ENCODE measurements around the gene DNAJC13.

DNA sequence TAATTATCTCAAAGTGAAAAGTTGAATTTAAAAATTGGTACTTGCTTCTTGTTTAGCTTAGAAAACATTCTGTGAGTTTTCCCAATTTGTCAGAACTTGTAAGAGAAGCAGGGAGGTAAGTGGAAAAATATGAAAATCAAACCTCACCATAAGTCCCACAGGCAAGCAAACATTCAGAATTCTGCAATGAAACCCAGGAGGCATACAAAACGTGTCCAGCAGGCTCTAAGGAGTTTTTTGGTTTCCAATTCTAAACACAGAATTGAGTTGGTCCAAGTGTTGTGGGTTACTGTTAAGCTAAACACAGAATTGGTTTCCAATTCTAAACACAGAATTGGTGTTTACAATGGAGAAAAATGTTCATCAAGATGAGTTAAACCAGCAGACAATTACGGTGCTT lies 152.7 kb downstream of the DNAJC13 start:
- TF ChIP-seq, protein P1, sequence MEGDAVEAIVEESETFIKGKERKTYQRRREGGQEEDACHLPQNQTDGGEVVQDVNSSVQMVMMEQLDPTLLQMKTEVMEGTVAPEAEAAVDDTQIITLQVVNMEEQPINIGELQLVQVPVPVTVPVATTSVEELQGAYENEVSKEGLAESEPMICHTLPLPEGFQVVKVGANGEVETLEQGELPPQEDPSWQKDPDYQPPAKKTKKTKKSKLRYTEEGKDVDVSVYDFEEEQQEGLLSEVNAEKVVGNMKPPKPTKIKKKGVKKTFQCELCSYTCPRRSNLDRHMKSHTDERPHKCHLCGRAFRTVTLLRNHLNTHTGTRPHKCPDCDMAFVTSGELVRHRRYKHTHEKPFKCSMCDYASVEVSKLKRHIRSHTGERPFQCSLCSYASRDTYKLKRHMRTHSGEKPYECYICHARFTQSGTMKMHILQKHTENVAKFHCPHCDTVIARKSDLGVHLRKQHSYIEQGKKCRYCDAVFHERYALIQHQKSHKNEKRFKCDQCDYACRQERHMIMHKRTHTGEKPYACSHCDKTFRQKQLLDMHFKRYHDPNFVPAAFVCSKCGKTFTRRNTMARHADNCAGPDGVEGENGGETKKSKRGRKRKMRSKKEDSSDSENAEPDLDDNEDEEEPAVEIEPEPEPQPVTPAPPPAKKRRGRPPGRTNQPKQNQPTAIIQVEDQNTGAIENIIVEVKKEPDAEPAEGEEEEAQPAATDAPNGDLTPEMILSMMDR (IDR thresholded peaks at IDR 0.05 in 4 of 5, conservative IDR thresholded peaks at IDR 0.05 in 1 of 5), result no peak
- TF ChIP-seq POLR2A (IDR thresholded peaks at IDR 0.05), result no peak

All from gastrocnemius medialis (tissue), 4 donors.